HG03045 (cell line): ENCODE data around the gene ADAMTS3.
"Not testable (repeated sequence)": the region's sequence is repeated elsewhere in the genome, so short reads cannot be mapped to it uniquely, and the experiment has no call there.

Experiments used
- ATAC-seq: cut with Tn5 transposase; IDR thresholded peaks from one replicate; pipeline ENCODE4 v1.9.1; 2021; ENCODE audit warnings: mild to moderate bottlenecking, moderate library complexity; ENCODE audit not compliant: unreplicated experiment

Gene ADAMTS3

GRCh38 chr4:72553540-72554337, 15.3 kb downstream of the ADAMTS3 start:
- ATAC-seq = no peak

- no peak for ATAC-seq
These were observed 16.6 kb downstream of the ADAMTS3 start for GRCh38 chr4:72552447-72552846.

- no peak for ATAC-seq
These were observed 22.6 kb downstream of the ADAMTS3 start for GRCh38 chr4:72546456-72546855.

GRCh38 chr4:72540694-72541093, 28.3 kb downstream of the ADAMTS3 start:
- not testable (repeated sequence) for ATAC-seq

- ATAC-seq = no peak
These were observed 31.0 kb downstream of the ADAMTS3 start for GRCh38 chr4:72538006-72538405.

- no peak for ATAC-seq
These were observed 32.6 kb downstream of the ADAMTS3 start for GRCh38 chr4:72536443-72536842.

- no peak for ATAC-seq
These were observed 37.2 kb downstream of the ADAMTS3 start for GRCh38 chr4:72531768-72532290.

GRCh38 chr4:72531322-72531721, 37.7 kb downstream of the ADAMTS3 start:
- ATAC-seq = no peak

GRCh38 chr4:72529148-72529822, 39.7 kb downstream of the ADAMTS3 start:
- ATAC-seq = no peak

- ATAC-seq = no peak
These were observed 41.9 kb downstream of the ADAMTS3 start for GRCh38 chr4:72527038-72527646.

GRCh38 chr4:72525938-72526337, 43.1 kb downstream of the ADAMTS3 start:
- ATAC-seq = no peak

GRCh38 chr4:72522440-72522839, 46.6 kb downstream of the ADAMTS3 start:
- no peak for ATAC-seq

- no peak for ATAC-seq
These were observed 55.8 kb downstream of the ADAMTS3 start for GRCh38 chr4:72513227-72513626.

- no peak for ATAC-seq
These were observed 61.1 kb downstream of the ADAMTS3 start for GRCh38 chr4:72507860-72508419.

- no peak for ATAC-seq
These were observed 61.9 kb downstream of the ADAMTS3 start for GRCh38 chr4:72507167-72507566.

- ATAC-seq = peak; percentile 67
These were observed 63.7 kb downstream of the ADAMTS3 start for GRCh38 chr4:72505314-72505744.

GRCh38 chr4:72500214-72500613, 68.8 kb downstream of the ADAMTS3 start:
- no peak for ATAC-seq

- no peak for ATAC-seq
These were observed 72.9 kb downstream of the ADAMTS3 start for GRCh38 chr4:72496119-72496518.

- ATAC-seq = no peak
These were observed 74.9 kb downstream of the ADAMTS3 start for GRCh38 chr4:72494156-72494555.

GRCh38 chr4:72489267-72489666, 79.8 kb downstream of the ADAMTS3 start:
- no peak for ATAC-seq

- ATAC-seq = no peak
These were observed 82.0 kb downstream of the ADAMTS3 start for GRCh38 chr4:72486991-72487390.
